HAP-1 (cell line): ENCODE data around the gene NRBF2.

Experiments
- DNase-seq, 2 experiments: peaks; one replicate each; pipeline ENCODE4 v3.0.0-alpha.2; 2016 to 2020; ENCODE audit warnings: low spot score in 2 of 2
- H3K27me3 ChIP-seq: fragments of 250-450 bp; sonication (Bioruptor Pico); 2 replicates; pipeline ENCODE4 v1.5.1; 2020; ENCODE audit warnings: low read depth, mild to moderate bottlenecking, moderate library complexity
- H3K36me3 ChIP-seq: fragments of 250-450 bp; sonication (Bioruptor Pico); replicated peaks from 2 replicates; pipeline ENCODE4 v1.5.1; 2020; ENCODE audit warnings: mild to moderate bottlenecking
- H3K4me1 ChIP-seq: fragments of 250-450 bp; sonication (Bioruptor Pico); 2 replicates; pipeline ENCODE4 v1.5.1; 2020; ENCODE audit warnings: mild to moderate bottlenecking
- H3K4me3 ChIP-seq: fragments of 250-450 bp; sonication (Bioruptor Pico); 2 replicates; pipeline ENCODE4 v1.5.1; 2020; ENCODE audit warnings: mild to moderate bottlenecking, moderate library complexity
- H3K9me3 ChIP-seq: fragments of 250-450 bp; sonication (Bioruptor Pico); 2 replicates; pipeline ENCODE4 v1.5.1; 2020; ENCODE audit warnings: mild to moderate bottlenecking, moderate library complexity
- in situ Hi-C: fragments of 300-500 bp; cut with MboI; formaldehyde crosslinking; loops from 3 replicates; pipeline ENCODE4 v1.14.3; 2020; ENCODE audit warnings: low sequenced_read_pairs, inconsistent platforms, mixed read lengths

The NRBF2 gene

DNA sequence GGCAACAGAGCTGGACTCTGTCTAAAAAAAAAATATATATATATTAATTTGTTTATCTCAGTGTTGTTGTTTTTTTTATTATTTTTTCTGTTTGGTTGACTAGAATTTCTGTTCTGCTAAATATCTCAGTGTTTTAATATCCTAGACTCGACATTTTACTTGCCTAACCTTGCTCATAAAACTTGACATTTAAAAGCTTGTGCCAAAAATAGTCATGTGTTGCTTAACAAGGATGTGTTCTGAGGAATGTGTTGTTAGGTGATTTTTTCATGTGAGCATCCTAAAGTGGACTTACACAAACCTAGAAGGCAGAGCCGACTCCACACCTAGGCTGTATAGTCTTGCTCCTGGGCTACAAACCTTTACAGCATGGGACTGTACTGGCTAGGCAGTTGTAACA lies 23.1 kb downstream of the NRBF2 start:
- peaks cover 10% of the 10 kb centered on the region; the same call in 1 of the 2 replicates for H3K36me3 ChIP-seq
- no peaks in the 10 kb centered on the region for H3K9me3 ChIP-seq
- H3K4me1 ChIP-seq: no peaks in the 10 kb centered on the region
- H3K4me3 ChIP-seq: no peak overlapping the region
- in situ Hi-C loops: loop anchor here (10.0 kb wide), 1 partner anchor 541 kb away; no protein-coding TSS in a partner anchor
- no peak for DNase-seq
- H3K27me3 ChIP-seq: no peaks in the 10 kb centered on the region

DNA sequence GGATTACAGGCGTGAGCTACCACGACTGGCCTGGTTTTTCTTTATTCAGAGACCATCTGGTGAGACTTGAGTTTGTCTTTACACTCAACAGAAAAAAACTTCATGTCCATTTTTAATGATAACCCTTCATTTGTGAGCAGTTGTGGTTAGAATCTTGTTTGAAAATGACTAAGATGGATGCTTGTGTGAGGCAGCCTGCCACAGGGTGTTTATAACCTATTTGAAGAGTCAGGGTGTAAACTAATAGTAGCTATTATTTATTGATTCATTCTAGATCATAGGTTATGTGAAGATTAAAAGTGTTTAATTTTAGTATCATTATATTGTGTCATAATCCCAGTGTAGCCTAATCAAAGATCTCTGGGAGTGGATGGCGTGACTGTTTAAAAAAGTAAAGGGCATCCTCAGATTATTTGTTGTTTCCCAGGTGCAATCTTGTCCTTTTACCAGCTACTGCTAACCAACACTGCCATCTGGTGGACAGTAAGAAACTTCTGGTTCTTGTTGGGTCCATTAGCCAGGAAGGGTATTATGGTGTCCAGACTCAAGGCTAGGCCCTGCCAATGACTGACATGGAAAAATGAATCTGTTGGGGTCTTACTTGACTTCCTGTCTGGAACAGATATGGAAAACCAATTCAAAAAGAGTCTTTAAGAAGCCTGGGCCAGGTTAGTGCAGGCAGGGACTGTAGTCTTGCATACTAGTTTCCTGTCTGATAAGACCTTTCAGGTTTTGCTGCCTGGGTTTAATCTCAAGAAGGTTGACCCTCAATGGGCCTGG lies 24.9 kb downstream of the NRBF2 start:
- H3K4me3 ChIP-seq: no peak overlapping the region
- DNase-seq: peak; percentile 64 to 88
- no peaks in the 10 kb centered on the region for H3K9me3 ChIP-seq
- in situ Hi-C loops: loop anchor here (10.0 kb wide), 1 partner anchor 543 kb away; no protein-coding TSS in a partner anchor
- H3K27me3 ChIP-seq: no peaks in the 10 kb centered on the region
- H3K36me3 ChIP-seq: peaks cover 8% of the 10 kb centered on the region; the same call in 1 of the 2 replicates
- no peaks in the 10 kb centered on the region for H3K4me1 ChIP-seq

DNA sequence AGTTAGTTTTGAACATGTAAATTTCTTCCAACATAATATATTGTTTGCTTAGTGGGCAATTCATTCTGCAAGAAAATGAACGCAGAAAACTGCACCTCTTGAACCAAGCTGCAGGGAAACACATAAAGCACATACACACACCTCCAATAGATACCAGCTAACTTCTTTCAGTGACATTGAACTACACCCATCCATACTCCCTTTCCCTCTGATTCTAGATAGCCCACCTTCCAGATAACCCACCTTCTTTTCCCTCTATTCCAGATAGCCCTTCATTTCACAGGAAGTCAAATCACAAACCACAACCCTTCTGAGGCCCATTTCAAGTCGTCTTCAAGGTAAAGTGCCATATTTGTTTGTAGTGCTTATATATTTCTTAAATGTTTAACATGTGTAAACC lies 28.5 kb downstream of the NRBF2 start:
- Histone ChIP-seq H3K4me1 (no peaks in the 10 kb centered on the region), H3K36me3 (no peaks in the 10 kb centered on the region), H3K9me3 (no peaks in the 10 kb centered on the region), H3K27me3 (no peaks in the 10 kb centered on the region), H3K4me3 (no peak overlapping the region)
- DNase-seq: no peak
- in situ Hi-C loops: no loop called here

DNA sequence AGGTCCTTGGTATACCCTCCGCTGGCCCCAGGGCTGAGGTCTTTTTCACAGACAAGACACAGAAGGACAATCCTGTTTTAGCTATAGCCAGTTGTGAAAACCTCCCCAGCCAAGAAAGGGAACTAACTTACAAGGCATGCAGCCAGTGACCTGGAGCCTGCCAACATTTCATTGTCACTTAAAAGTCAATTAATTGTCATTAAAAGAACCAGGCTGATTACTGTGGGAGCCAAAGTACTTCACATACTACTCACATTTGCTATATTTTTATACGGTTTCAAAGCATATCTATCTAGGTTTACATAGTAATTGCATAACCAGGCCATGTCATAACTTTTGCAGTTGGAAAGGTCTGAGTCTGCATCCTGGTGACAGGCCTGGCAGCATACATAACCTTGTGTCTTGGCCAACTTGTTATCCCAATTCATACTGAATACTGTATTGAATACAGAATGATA lies 31.1 kb downstream of the NRBF2 start:
- H3K9me3 ChIP-seq: no peaks in the 10 kb centered on the region
- H3K36me3 ChIP-seq: no peaks in the 10 kb centered on the region
- no peaks in the 10 kb centered on the region for H3K4me1 ChIP-seq
- no peaks in the 10 kb centered on the region for H3K27me3 ChIP-seq
- no peak overlapping the region for H3K4me3 ChIP-seq
- DNase-seq: no peak
- in situ Hi-C loops: no loop called here

DNA sequence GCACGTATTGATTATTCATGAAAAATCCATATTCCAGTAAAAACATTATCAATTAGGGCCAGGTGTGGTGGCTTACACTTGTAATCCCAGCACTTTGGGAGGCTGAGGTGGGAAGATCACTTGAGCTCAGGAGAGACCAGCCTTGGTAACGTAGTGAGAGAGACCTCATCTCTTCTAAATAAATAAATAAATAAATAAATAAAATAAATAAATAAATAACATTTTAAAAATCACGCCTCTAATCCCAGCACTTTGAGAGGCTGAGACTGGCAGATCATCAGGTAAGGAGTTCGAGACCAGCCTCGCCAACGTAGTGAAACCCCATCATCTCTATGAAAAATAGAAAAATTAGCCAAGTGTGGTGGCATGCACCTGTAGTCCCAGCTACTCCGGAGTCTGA lies 32.1 kb downstream of the NRBF2 start:
- DNase-seq: no peak
- Histone ChIP-seq H3K4me3 (no peak overlapping the region), H3K4me1 (no peaks in the 10 kb centered on the region), H3K9me3 (no peaks in the 10 kb centered on the region), H3K27me3 (no peaks in the 10 kb centered on the region), H3K36me3 (no peaks in the 10 kb centered on the region)
- in situ Hi-C loops: no loop called here

- in situ Hi-C loops: no loop called here
- Histone ChIP-seq H3K27me3 (no peaks in the 10 kb centered on the region), H3K9me3 (no peaks in the 10 kb centered on the region), H3K4me3 (no peak overlapping the region), H3K4me1 (no peaks in the 10 kb centered on the region), H3K36me3 (no peaks in the 10 kb centered on the region)
- peak; percentile 53 to 74 for DNase-seq
Measured at GRCh38 chr10:63166742-63167258, 33.7 kb downstream of the NRBF2 start.

DNA sequence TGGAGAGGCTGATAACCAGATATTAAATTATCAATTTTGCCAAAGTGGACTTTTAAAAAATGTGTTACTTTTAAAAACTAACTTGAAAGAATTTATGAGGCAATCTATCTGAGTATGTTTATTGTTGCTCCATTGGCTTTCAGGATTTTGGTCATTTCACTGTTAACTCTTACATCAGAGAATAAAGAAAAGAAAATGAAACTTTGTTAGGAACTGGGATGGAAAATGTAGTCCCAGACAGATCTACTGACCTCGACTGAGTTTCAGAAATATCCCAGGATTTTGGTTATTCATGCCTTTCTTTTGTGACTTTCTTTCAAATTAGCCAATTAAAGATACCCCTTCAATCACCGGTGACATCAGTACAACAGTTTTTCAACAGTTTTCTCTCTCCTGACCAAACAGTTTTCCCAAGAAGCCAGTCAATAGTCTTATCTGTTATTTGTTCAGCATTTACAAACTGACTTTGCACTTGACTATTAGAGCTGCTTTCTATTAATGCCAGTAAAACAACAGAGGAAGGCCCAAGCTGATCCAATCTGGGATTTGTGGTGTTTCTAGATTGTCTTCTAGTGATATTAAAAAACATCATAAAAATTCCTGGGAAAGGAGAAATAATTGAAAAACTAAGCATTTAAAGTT lies 35.8 kb downstream of the NRBF2 start:
- Histone ChIP-seq H3K4me3 (no peak overlapping the region), H3K36me3 (no peaks in the 10 kb centered on the region)
- in situ Hi-C loops: no loop called here

DNA sequence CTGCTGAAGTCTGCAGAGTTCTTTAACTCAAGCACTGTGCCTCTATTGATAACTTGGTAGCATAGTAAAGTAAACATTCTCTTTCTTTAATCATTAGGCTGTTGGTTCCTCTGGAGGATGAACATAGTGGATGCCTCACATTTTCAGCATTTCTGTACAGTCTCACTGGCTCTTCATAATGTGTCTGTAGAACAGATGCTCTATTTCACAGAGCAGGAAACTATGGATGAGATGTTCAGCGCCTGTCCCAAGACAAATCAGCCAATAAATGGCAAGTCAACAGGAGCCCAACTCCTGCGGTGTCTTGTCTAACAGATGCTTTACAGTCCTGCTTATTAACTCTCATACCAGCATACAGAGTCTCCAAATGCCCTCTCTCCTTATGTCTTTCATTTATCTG lies 36.5 kb downstream of the NRBF2 start:
- DNase-seq: no peak
- H3K27me3 ChIP-seq: no peaks in the 10 kb centered on the region
- no peaks in the 10 kb centered on the region for H3K9me3 ChIP-seq
- H3K36me3 ChIP-seq: no peaks in the 10 kb centered on the region
- H3K4me3 ChIP-seq: no peak overlapping the region
- in situ Hi-C loops: no loop called here
- peaks cover 1% of the 10 kb centered on the region for H3K4me1 ChIP-seq

More for the DNA sequence above, 35.8 kb downstream of the NRBF2 start:
- Histone ChIP-seq H3K9me3 (no peaks in the 10 kb centered on the region), H3K4me1 (no peaks in the 10 kb centered on the region), H3K27me3 (no peaks in the 10 kb centered on the region)
- no peak for DNase-seq

DNA sequence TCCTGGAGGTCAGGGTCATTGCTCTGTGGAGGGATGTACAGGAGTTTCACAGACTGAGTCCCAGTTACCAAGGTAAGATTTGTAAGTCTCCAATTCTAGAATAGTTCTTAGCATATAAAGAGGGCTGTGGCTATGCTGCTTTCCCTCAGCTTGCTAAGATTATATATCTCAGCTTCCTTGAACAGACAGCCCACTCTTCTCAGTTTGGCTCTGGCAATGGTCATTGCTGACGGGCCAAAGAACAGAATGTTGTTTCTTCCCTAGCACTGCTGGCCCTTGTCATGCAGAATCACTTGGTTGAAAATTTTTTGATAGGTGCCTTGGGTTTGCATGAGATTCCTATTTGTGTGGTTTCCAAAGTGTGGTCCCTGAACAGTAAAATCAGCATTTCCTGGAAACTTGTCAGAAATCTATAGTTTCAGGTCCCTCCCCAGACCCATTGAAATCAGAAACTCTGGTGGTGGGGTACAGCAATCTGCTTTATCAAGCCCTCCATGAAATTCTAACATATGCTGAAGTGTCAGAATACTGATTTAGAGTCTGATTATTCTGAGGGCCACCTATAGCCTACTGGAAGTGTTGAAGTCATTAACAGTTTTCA lies 38.2 kb downstream of the NRBF2 start:
- in situ Hi-C loops: no loop called here
- DNase-seq: no peak
- Histone ChIP-seq H3K4me3 (no peak overlapping the region), H3K9me3 (no peaks in the 10 kb centered on the region), H3K36me3 (peaks cover 4% of the 10 kb centered on the region; the same call in 1 of the 2 replicates), H3K27me3 (no peaks in the 10 kb centered on the region), H3K4me1 (peaks cover 11% of the 10 kb centered on the region)

GRCh38 chr10:63171926-63172325 lies 38.8 kb downstream of the NRBF2 start:
- H3K4me3 ChIP-seq: no peak overlapping the region

GRCh38 chr10:63173468-63174232 lies 40.5 kb downstream of the NRBF2 start:
- no peak for DNase-seq
- in situ Hi-C loops: no loop called here
- Histone ChIP-seq H3K4me3 (no peak overlapping the region), H3K9me3 (no peaks in the 10 kb centered on the region), H3K4me1 (peaks cover 11% of the 10 kb centered on the region), H3K36me3 (peaks cover 10% of the 10 kb centered on the region), H3K27me3 (no peaks in the 10 kb centered on the region)

More at GRCh38 chr10:63171926-63172325, 38.8 kb downstream of the NRBF2 start:
- Histone ChIP-seq H3K36me3 (peaks cover 6% of the 10 kb centered on the region; the same call in 1 of the 2 replicates), H3K4me1 (peaks cover 11% of the 10 kb centered on the region), H3K9me3 (no peaks in the 10 kb centered on the region), H3K27me3 (no peaks in the 10 kb centered on the region)
- in situ Hi-C loops: no loop called here
- no peak for DNase-seq

GRCh38 chr10:63175534-63175933 lies 42.4 kb downstream of the NRBF2 start:
- H3K36me3 ChIP-seq: peaks cover 10% of the 10 kb centered on the region
- H3K4me1 ChIP-seq: peaks cover 11% of the 10 kb centered on the region
- H3K4me3 ChIP-seq: no peak overlapping the region
- in situ Hi-C loops: no loop called here
- H3K27me3 ChIP-seq: no peaks in the 10 kb centered on the region
- DNase-seq: no peak
- H3K9me3 ChIP-seq: no peaks in the 10 kb centered on the region

- no peaks in the 10 kb centered on the region for H3K4me1 ChIP-seq
- peaks cover 5% of the 10 kb centered on the region for H3K36me3 ChIP-seq
- H3K9me3 ChIP-seq: no peaks in the 10 kb centered on the region
- H3K4me3 ChIP-seq: no peak overlapping the region
- DNase-seq: no peak
- in situ Hi-C loops: no loop called here
- H3K27me3 ChIP-seq: no peaks in the 10 kb centered on the region
Measured at GRCh38 chr10:63192826-63193225, 59.7 kb downstream of the NRBF2 start.
